NOMO-1 (cell line): Measurements from ENCODE around the gene ETFDH.
A peak's percentile ranks its signal among the peaks of the same experiment; 100 is the strongest.
"Not testable (repeated sequence)": the region's sequence is repeated elsewhere in the genome, so short reads cannot be mapped to it uniquely, and the experiment has no call there.

Experiments used
- DNase-seq, 2 experiments: peaks; one replicate each; lab custom pipeline; 2025; ENCODE audit not compliant: unreplicated experiment in 2 of 2; lab: John Stamatoyannopoulos, UW

ETFDH gene

GRCh38 chr4:158676076-158676475 lies 4.0 kb downstream of the ETFDH start:
- no peak for DNase-seq

GRCh38 chr4:158678767-158679166 lies 6.7 kb downstream of the ETFDH start:
- DNase-seq: no peak

GRCh38 chr4:158681629-158682028 lies 9.5 kb downstream of the ETFDH start:
- no peak for DNase-seq

- no peak for DNase-seq
Observed at GRCh38 chr4:158682066-158682465, 10.0 kb downstream of the ETFDH start.

GRCh38 chr4:158688813-158689212 lies 16.7 kb downstream of the ETFDH start:
- no peak for DNase-seq

GRCh38 chr4:158704274-158704673 lies 32.2 kb downstream of the ETFDH start:
- no peak for DNase-seq

GRCh38 chr4:158710814-158711213 lies 38.7 kb downstream of the ETFDH start:
- DNase-seq: no peak

- DNase-seq: not testable (repeated sequence)
Observed at GRCh38 chr4:158712622-158713021, 40.5 kb downstream of the ETFDH start.

- peak; percentile 4 to 64 for DNase-seq
Observed at GRCh38 chr4:158714937-158715336, 42.8 kb downstream of the ETFDH start.

GRCh38 chr4:158715802-158716201 lies 43.7 kb downstream of the ETFDH start:
- DNase-seq: no peak

- DNase-seq: no peak
Observed at GRCh38 chr4:158721680-158722079, 49.6 kb downstream of the ETFDH start.

GRCh38 chr4:158722291-158722916 lies 50.3 kb downstream of the ETFDH start:
- peak in 1 of 2 experiments; percentile 16 for DNase-seq

- DNase-seq: peak; percentile 74 to 84
Observed at GRCh38 chr4:158722917-158723793, 51.1 kb downstream of the ETFDH start, which contains the start of gene PPID. PPID (minus strand) TSS chr4:158723396; CDS start chr4:158723288, 108 bp downstream.

- no peak for DNase-seq
Observed at GRCh38 chr4:158724637-158725036, 52.5 kb downstream of the ETFDH start.

GRCh38 chr4:158726633-158727032 lies 54.5 kb downstream of the ETFDH start:
- DNase-seq: no peak

- DNase-seq: no peak
Observed at GRCh38 chr4:158728236-158728635, 56.1 kb downstream of the ETFDH start.

- peak; percentile 9 to 42 for DNase-seq
Observed at GRCh38 chr4:158729716-158730559, 57.8 kb downstream of the ETFDH start.

GRCh38 chr4:158738866-158739265 lies 66.8 kb downstream of the ETFDH start:
- DNase-seq: no peak

- no peak for DNase-seq
Observed at GRCh38 chr4:158739600-158739999, 67.5 kb downstream of the ETFDH start.

GRCh38 chr4:158741326-158742021 lies 69.4 kb downstream of the ETFDH start:
- no peak for DNase-seq
